HG03520 (cell line): ENCODE results near the gene AKNA.
"Not testable (repeated sequence)": the region's sequence is repeated elsewhere in the genome, so short reads cannot be mapped to it uniquely, and the experiment has no call there.

ENCODE experiments used
- ATAC-seq: cut with Tn5 transposase; IDR thresholded peaks from one replicate; pipeline ENCODE4 v1.9.1; 2021; ENCODE audit warnings: mild to moderate bottlenecking, moderate library complexity; ENCODE audit not compliant: unreplicated experiment

The AKNA gene

DNA sequence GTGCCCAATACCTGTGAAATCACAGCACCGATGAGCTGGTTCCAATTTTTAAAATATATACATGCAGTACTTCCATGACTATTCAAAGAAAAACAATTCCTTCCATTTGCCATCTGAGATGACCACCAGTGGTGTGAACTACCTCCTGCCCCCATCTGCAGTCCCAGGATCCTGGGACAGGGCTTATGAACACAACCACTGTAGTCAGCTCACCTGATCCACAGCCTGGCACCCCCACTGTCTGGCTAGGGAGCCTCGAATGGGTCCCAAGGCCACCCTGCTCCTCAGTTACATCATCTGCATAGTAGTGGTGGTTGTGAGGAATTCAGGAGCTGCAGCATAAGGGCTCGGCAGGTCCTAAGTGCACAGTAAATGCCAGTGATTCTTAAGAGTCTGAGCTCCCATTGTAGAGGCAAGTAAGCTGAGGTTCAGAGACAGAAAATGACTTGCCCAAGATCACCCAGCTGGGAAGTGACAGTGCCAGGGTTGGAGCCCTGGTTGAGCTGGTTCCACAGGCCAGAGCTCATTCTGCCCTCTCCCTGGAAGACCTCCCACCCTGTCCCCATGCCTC, 62.0 kb downstream of the AKNA start:
- ATAC-seq = not testable (repeated sequence)

DNA sequence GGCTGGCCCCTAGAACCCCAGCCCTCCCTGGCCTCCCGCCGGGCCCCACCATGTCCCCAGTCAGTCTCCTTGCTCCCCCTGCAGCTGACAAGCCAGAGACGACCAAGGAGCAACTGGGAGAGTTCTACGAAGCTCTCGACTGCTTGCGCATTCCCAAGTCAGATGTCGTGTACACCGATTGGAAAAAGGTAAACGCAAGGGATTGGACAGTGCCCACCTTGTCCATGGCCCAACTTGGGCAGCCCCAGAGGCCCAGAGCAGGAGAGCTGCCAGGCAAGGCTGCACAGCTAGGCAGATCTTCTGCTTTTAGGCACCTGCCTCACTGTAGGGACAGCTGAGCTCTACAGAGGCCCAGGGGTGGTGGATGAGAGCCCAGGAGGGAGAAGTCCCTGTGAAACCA, 62.8 kb downstream of the AKNA start:
- not testable (repeated sequence) for ATAC-seq

DNA sequence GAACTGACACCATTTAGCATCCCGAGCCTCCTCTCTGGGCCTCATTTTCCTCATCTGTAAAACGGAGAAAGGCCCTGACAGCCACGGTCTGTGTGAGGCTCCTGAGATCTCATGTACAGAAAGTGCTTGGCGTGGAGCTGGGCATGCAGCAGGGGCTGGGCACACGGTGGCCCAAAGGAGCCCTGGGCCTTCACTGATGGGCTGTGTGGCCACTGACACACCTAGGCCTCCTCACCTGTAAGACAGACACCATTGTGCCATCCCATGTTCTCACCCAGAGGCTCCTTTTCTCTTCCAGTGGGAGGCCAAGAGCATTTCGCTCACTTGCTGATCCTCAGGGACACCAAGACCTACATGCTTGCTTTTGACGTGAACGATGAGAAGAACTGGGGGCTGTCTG, 63.3 kb downstream of the AKNA start:
- ATAC-seq = no peak

- ATAC-seq = not testable (repeated sequence)
Observed at GRCh38 chr9:114323849-114324248, 63.9 kb downstream of the AKNA start.

GRCh38 chr9:114322831-114323531, 64.8 kb downstream of the AKNA start, which contains the start of gene ORM1:
Gene ORM1, plus strand, starts transcription at chr9:114323098. Its CDS starts 36 bp downstream, at chr9:114323134.
- not testable (repeated sequence) for ATAC-seq

- ATAC-seq = not testable (repeated sequence)
Observed at GRCh38 chr9:114322160-114322818, 65.5 kb downstream of the AKNA start.

- no peak for ATAC-seq
Observed at GRCh38 chr9:114321759-114322158, 66.0 kb downstream of the AKNA start.

DNA sequence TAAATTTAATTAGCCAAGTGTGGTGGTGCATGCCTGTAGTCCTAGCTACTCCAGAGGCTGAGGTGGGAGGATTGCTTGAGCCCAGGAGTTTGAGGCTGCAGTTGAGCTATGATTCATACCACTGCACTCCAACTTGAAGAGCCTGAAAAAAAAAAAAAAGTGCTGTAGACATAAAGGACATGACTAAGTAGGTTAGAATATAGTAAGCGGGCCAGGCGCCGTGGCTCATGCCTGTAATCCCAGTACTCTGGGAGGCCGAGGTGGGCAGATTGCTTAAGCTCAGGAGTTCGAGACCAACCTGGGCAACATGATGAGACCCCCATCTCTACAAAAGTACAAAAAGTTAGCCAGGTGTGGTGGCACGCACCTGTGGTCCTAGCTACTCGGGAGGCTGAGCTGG, 67.1 kb downstream of the AKNA start:
- ATAC-seq = not testable (repeated sequence)

- ATAC-seq = no peak
Observed at GRCh38 chr9:114319147-114319546, 68.6 kb downstream of the AKNA start.

GRCh38 chr9:114318416-114318815, 69.4 kb downstream of the AKNA start:
- ATAC-seq = no peak

GRCh38 chr9:114317665-114318357, 70.0 kb downstream of the AKNA start:
- ATAC-seq = no peak

- ATAC-seq = no peak
Observed at GRCh38 chr9:114316605-114317230, 71.1 kb downstream of the AKNA start.

- no peak for ATAC-seq
Observed at GRCh38 chr9:114315723-114316363, 71.9 kb downstream of the AKNA start.

DNA sequence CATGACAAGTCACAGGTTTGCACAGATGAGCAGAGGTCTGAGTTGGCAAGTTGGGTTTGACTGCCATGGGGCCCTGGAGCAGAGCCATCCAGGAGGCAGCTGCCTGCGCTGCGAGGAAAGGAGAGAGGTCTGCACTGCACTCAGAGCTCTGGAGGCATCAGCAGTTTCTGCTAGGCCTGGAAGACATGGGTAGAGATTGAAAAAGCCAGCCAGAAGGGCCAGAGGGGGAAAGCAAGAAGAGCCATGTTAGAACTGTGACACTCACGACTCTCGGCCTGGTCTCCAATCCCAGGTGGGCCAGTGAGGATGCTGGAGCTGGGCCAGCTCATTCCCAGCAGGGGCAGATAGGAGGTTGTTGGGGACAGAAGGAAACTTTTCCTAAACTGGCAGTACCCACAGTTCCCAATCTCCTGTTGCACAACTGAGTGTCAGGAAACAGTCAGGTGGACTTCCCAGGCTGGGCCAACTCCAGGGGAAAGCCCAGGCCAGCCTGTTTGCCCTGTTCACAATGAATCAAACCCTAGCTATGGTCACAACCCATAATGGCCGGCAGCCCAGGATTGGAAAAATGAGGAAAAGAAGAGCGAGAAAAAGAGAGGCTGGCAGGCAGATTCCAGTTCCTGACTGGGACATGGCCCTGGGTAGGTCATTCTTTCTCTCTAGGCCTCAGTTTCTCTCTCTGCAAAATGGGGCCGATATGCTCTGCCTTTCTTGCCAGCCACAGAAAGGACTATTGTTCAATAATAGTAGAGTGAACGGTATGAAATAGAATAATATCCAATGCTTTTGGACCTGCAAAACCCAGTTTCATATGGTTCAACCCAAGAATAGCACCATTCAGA, 72.7 kb downstream of the AKNA start:
- ATAC-seq = no peak

DNA sequence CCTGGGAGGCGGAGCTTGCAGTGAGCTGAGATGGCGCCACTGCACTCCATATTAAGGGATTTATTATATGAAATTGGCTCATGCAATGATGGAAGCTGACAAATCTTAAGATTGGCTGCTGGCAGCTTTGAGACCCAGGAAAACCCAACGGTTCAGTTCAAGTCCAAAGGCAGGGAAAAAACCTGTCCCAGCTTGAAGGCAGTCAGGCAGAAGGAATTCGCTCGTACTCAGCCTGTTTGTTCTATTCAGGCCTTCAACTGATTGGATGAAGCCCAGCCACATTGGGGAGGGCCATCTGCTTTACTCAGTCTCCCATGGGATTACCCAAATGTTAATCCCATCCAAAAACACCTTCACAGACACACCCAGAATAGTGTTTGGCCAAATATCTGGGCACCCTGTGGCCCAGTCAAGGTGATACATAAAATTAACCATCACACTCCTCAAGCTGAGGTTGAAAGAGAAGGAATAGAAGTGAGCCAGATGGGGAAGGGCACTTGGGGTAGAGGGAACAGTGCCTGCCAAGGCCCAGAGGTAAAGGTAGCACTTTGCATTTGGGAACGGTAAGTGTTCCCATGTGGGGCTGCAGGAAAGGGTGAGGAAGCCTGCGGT, 73.4 kb downstream of the AKNA start:
- ATAC-seq = no peak

- no peak for ATAC-seq
Observed at GRCh38 chr9:114313186-114313585, 74.6 kb downstream of the AKNA start.

DNA sequence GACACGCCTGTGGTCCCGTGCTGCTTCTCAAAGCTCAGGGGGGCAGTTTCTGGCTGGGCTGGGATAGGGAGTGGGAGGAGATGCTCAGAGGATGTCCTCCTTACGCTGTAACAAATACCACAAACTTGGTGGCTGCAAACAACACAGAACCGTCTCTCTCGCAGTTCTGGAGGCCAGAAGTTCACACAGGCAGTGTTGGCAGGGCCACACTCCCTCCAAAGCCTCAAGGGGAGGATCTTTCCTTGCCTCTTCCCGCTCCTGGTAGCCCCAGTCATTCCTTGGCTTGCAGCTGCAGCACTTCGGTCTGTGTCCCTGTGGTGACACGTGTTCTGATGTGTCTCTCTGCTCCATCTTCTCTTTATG, 75.3 kb downstream of the AKNA start:
- ATAC-seq = no peak

- ATAC-seq = no peak
Observed at GRCh38 chr9:114311571-114312512, 75.9 kb downstream of the AKNA start.
